K562 (cell line): ENCODE measurements around the gene GNAI1. TPM values are rescaled to one million over a fixed set of nuclear protein-coding genes. Genes with fewer than 3 reads are reported as not detected.

Experiments used
- ATAC-seq: fragments of 200-7000 bp; cut with Tn5 transposase; 3 replicates; pipeline ENCODE4 v1.9.1; 2020; ENCODE audit warnings: moderate library complexity
- BruUV-seq: library from RNA; stranded (reverse); fragments of 400-500 nt; replicated peaks from 2 replicates; lab custom pipeline; 2021; lab: Mats Ljungman, UMichigan
- CTCF ChIA-PET: fragments of 300-600 bp; formaldehyde crosslinking; extraction: SDS; loops from one replicate; lab custom pipeline; 2021; ENCODE audit warnings: low intra/inter-chr PET ratio; lab: Yijun Ruan, JAX
- POLR2A ChIA-PET: fragments of 300-600, 350-650 bp; sonication (Branson Sonifier 250); formaldehyde crosslinking; extraction: SDS; loops from one replicate; lab custom pipeline; 2021; ENCODE audit warnings: antibody characterized with exemption, inconsistent platforms; lab: Yijun Ruan, JAX
- DNase-seq, 4 experiments: peaks; one replicate each; pipeline versions ENCODE4 v3.0.0 to v3.0.0-alpha.2; 2011 to 2018; ENCODE audit warnings: low spot score in 3 of 4, mixed read lengths in 3 of 4; ENCODE audit errors: extremely low read depth in 1 of 4
- FAIRE-seq: peaks from 2 replicates; lab custom pipeline; 2011; peaks lifted over from hg19 to GRCh38; lab: Jason Lieb, UNC
- H2AFZ ChIP-seq: 2 replicates; pipeline ENCODE4 v1.6.0; 2011; ENCODE audit warnings: low read depth, low read length, control low read depth, inconsistent platforms
- H3K27ac ChIP-seq: fragments of 200-600 bp; 3 replicates; pipeline ENCODE4 v1.8.0; 2011; ENCODE audit warnings: low read depth, mild to moderate bottlenecking, control low read depth, inconsistent platforms, low read length, moderate library complexity, mixed read lengths; ENCODE audit errors: extremely low read depth
- H3K27me3 ChIP-seq, 2 experiments: fragments of 300-600 bp in 1 of 2; 2 replicates in 1 of 2; 3 replicates in 1 of 2; pipeline versions ENCODE4 v1.6.0 to v1.8.0; 2011; ENCODE audit warnings: inconsistent platforms in 2 of 2, low read length in 2 of 2, mild to moderate bottlenecking in 1 of 2, mixed read lengths in 1 of 2, moderate library complexity in 1 of 2; ENCODE audit not compliant: control insufficient read depth in 2 of 2, insufficient read depth in 2 of 2
- H3K36me3 ChIP-seq: fragments of 300-600 bp; 3 replicates; pipeline ENCODE4 v1.8.0; 2011; ENCODE audit warnings: mild to moderate bottlenecking, low read length, inconsistent platforms; ENCODE audit not compliant: control insufficient read depth, insufficient read depth
- H3K4me1 ChIP-seq, 2 experiments: fragments of 200-600 bp in 1 of 2; replicated peaks in 1 of 2; 2 replicates in 1 of 2; 3 replicates in 1 of 2; pipeline versions ENCODE4 v1.5.1 to v1.8.0; 2011; ENCODE audit warnings: inconsistent platforms in 2 of 2, low read length in 2 of 2, mild to moderate bottlenecking in 1 of 2, mixed read lengths in 1 of 2, moderate library complexity in 1 of 2; ENCODE audit not compliant: control insufficient read depth in 2 of 2, insufficient read depth in 2 of 2
- H3K4me2 ChIP-seq: 2 replicates; pipeline ENCODE4 v1.6.1; 2011; ENCODE audit warnings: low read length, control low read depth, inconsistent platforms, mixed read lengths; ENCODE audit not compliant: insufficient read depth
- H3K4me3 ChIP-seq: fragments of 200-600 bp; sonication (generic), shearing (Covaris generic); 2 replicates; pipeline ENCODE4 v1.5.1; 2016; ENCODE audit warnings: control low read depth, inconsistent platforms
- H3K79me2 ChIP-seq: fragments of 200-600 bp; 3 replicates; pipeline ENCODE4 v1.8.0; 2011; ENCODE audit warnings: low read length, inconsistent platforms; ENCODE audit not compliant: control insufficient read depth, insufficient read depth
- H3K9ac ChIP-seq, 2 experiments: 2 replicates each; pipeline versions ENCODE4 v1.6.0 to v1.6.1; 2011; ENCODE audit warnings: low read depth in 2 of 2, low read length in 2 of 2, control low read depth in 1 of 2, inconsistent platforms in 1 of 2, mild to moderate bottlenecking in 1 of 2, mixed read lengths in 1 of 2; ENCODE audit not compliant: insufficient read depth in 1 of 2
- H3K9me1 ChIP-seq: one replicate; pipeline ENCODE4 v1.6.0; 2011; ENCODE audit warnings: inconsistent platforms, mild to moderate bottlenecking, low read length, moderate library complexity; ENCODE audit not compliant: control insufficient read depth, insufficient read depth
- H3K9me3 ChIP-seq: replicated peaks from 2 replicates; pipeline ENCODE4 v1.5.1; 2011; ENCODE audit warnings: low read depth, low read length, inconsistent platforms; ENCODE audit not compliant: control insufficient read depth, insufficient read depth
- H4K20me1 ChIP-seq: replicated peaks from 2 replicates; pipeline ENCODE4 v1.6.1; 2011; ENCODE audit warnings: low read length, inconsistent platforms, mixed read lengths; ENCODE audit not compliant: control insufficient read depth, insufficient read depth
- E2F5 ChIP-seq: sonication (generic); formaldehyde crosslinking; IDR thresholded peaks from 2 replicates; pipeline ENCODE4 v1.8.0; 2022; ENCODE audit warnings: mild to moderate bottlenecking, missing genetic modification reagents
- FOSL1 ChIP-seq: fragments of 200-800 bp; sonication (Bioruptor generic); conservative IDR thresholded peaks from 2 replicates; pipeline ENCODE4 v1.6.1; 2016; ENCODE audit warnings: missing genetic modification characterization, missing compliant biosample characterization
- FUS ChIP-seq: fragments of 200-400 bp; formaldehyde crosslinking; optimal IDR thresholded peaks from 2 replicates; pipeline ENCODE3; 2017; ENCODE audit warnings: low read depth, low read length
- GTF2F1 ChIP-seq: IDR thresholded peaks from 2 replicates; pipeline ENCODE4 v1.6.1; 2011; ENCODE audit warnings: low read depth, low read length, improper control_type of control experiment
- RBM17 ChIP-seq: fragments of 200-400 bp; formaldehyde crosslinking; IDR thresholded peaks from 2 replicates; pipeline ENCODE4 v1.6.1; 2017; ENCODE audit warnings: low read depth, mild to moderate bottlenecking, low read length, borderline replicate concordance
- SMARCB1 ChIP-seq: IDR thresholded peaks from 2 replicates; pipeline ENCODE4 v1.6.1; 2011; ENCODE audit warnings: improper control_type of control experiment, low read depth; ENCODE audit not compliant: insufficient read length
- TRIM25 ChIP-seq: fragments of 450-650 bp; IDR thresholded peaks from 2 replicates; pipeline ENCODE4 v1.7.0; 2016; ENCODE audit warnings: borderline replicate concordance
- XRCC5 ChIP-seq: fragments of 200-400 bp; formaldehyde crosslinking; IDR thresholded peaks from 2 replicates; pipeline ENCODE4 v1.6.1; 2017; ENCODE audit warnings: low read depth, mild to moderate bottlenecking, low read length
- ZMIZ1 ChIP-seq, 2 experiments: fragments of 150-350 bp in 1 of 2; IDR thresholded peaks; 2 replicates each; pipeline ENCODE4 v1.6.1; 2012 to 2016; ENCODE audit warnings: low read depth in 2 of 2, low read length in 2 of 2, mild to moderate bottlenecking in 1 of 2, moderate library complexity in 1 of 2
- ZNF75A ChIP-seq: fragments of 450-650 bp; formaldehyde crosslinking; IDR thresholded peaks from 2 replicates; pipeline ENCODE4 v1.4.0; 2020; ENCODE audit warnings: mild to moderate bottlenecking
- WGBS: fragments of 100-300 bp; shearing (Covaris generic); methylation state at CpG from one replicate; pipeline ENCODE4 v1.1.6; 2016; ENCODE audit warnings: low coverage, mixed read lengths; ENCODE audit not compliant: insufficient coverage; ENCODE audit errors: missing lambda C conversion rate; 5-methylcytosine and 5-hydroxymethylcytosine counted together
- in situ Hi-C: fragments of 300-500 bp; cut with MboI; formaldehyde crosslinking; loops from 4 replicates; pipeline ENCODE4 v1.15.0; 2018; ENCODE audit warnings: inconsistent platforms, mixed read lengths
- intact Hi-C: fragments of 100-400 bp; cut with micrococcal nuclease; formaldehyde crosslinking; loops from 2 replicates; pipeline ENCODE4 v1.14.2; 2022
- polyA plus RNA-seq, 8 experiments: library from polyadenylated mRNA; depleted of rRNA in 4 of 8; stranded (reverse) in 5 of 8; unstranded in 3 of 8; fragments of >200 nt; fragmentation: Nextera tagmentation in 2 of 8; fragmentation: Illumina TruSeq in 1 of 8; extraction: Ambion mirVana in 2 of 8; extraction: Trizol in 1 of 8; gene quantifications; 2 replicates each; pipeline versions ENCODE4 v1.2.1 to v1.2.3, GENCODE V29; 2011 to 2014; ENCODE audit warnings: inconsistent platforms in 1 of 8, missing spikeins in 1 of 8
- total RNA-seq, 7 experiments: library from RNA; depleted of rRNA in 6 of 7; stranded (reverse); fragments of >200 nt in 6 of 7; fragmentation: Illumina TruSeq in 2 of 7; extraction: Trizol in 2 of 7; gene quantifications; 2 replicates each; pipeline versions ENCODE4 v1.2.1 to v1.2.3, GENCODE V29; 2011 to 2021; ENCODE audit warnings: low replicate concordance in 1 of 7
- TF ChIP-seq, protein P1 (sequence below): sonication (generic); formaldehyde crosslinking; IDR thresholded peaks from 2 replicates; pipeline ENCODE4 v1.8.0; 2023; ENCODE audit warnings: missing genetic modification reagents, mild to moderate bottlenecking, borderline replicate concordance

Gene GNAI1
- total and polyA plus RNA-seq, 9 of the 15 experiments (the other 6 are each of a cell fraction or from before 2014, with no cell fraction given), result 0.03 to 0.13 (median 0.08) TPM; not detected in 6

DNA sequence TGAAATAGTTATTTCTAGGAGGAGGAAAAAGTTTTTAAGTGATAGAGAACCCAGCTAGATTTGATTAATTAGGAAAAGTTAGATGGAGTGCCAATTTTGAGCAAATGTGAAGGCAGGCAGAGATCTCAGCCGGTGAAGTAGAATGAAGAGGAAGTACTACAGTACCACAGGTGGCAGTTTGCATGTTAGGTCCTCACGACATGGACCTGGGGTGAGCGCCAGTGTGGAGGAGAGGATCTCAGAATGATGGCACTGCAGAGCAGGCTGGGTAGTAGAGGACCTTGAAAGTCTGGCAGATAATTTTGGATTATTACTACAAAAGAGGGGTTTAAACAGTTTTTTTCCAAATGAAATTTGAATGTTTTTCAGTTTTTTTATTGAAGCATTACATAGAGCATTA lies 81.1 kb downstream of the GNAI1 start:
- intact Hi-C loops, result no loop called here
- in situ Hi-C loops, result no loop called here
- H4K20me1 ChIP-seq, result no peaks in the 10 kb centered on the region
- no peak overlapping the region for H3K4me2 ChIP-seq
- no peaks in the 10 kb centered on the region for H3K9me1 ChIP-seq
- H2AFZ ChIP-seq, result no peak overlapping the region
- H3K27me3 ChIP-seq, result no peaks in the 10 kb centered on the region
- H3K79me2 ChIP-seq, result no peaks in the 10 kb centered on the region
- CTCF ChIA-PET, result no interaction called here
- no peak overlapping the region for H3K27ac ChIP-seq
- WGBS, result 0% methylated on average over 3 of the region's 3 CpGs
- FAIRE-seq (no peak), DNase-seq (no peak), ATAC-seq (no peak)
- BruUV-seq, result no TSS peak
- no peak overlapping the region for H3K4me3 ChIP-seq
- H3K9ac ChIP-seq, result no peak overlapping the region
- H3K9me3 ChIP-seq, result no peaks in the 10 kb centered on the region; the same call in 1 of the 2 replicates
- H3K36me3 ChIP-seq, result no peaks in the 10 kb centered on the region
- POLR2A ChIA-PET, result no interaction called here
- H3K4me1 ChIP-seq, result no peaks in the 10 kb centered on the region
- no peak for TF ChIP-seq XRCC5
- TF ChIP-seq, protein P1, sequence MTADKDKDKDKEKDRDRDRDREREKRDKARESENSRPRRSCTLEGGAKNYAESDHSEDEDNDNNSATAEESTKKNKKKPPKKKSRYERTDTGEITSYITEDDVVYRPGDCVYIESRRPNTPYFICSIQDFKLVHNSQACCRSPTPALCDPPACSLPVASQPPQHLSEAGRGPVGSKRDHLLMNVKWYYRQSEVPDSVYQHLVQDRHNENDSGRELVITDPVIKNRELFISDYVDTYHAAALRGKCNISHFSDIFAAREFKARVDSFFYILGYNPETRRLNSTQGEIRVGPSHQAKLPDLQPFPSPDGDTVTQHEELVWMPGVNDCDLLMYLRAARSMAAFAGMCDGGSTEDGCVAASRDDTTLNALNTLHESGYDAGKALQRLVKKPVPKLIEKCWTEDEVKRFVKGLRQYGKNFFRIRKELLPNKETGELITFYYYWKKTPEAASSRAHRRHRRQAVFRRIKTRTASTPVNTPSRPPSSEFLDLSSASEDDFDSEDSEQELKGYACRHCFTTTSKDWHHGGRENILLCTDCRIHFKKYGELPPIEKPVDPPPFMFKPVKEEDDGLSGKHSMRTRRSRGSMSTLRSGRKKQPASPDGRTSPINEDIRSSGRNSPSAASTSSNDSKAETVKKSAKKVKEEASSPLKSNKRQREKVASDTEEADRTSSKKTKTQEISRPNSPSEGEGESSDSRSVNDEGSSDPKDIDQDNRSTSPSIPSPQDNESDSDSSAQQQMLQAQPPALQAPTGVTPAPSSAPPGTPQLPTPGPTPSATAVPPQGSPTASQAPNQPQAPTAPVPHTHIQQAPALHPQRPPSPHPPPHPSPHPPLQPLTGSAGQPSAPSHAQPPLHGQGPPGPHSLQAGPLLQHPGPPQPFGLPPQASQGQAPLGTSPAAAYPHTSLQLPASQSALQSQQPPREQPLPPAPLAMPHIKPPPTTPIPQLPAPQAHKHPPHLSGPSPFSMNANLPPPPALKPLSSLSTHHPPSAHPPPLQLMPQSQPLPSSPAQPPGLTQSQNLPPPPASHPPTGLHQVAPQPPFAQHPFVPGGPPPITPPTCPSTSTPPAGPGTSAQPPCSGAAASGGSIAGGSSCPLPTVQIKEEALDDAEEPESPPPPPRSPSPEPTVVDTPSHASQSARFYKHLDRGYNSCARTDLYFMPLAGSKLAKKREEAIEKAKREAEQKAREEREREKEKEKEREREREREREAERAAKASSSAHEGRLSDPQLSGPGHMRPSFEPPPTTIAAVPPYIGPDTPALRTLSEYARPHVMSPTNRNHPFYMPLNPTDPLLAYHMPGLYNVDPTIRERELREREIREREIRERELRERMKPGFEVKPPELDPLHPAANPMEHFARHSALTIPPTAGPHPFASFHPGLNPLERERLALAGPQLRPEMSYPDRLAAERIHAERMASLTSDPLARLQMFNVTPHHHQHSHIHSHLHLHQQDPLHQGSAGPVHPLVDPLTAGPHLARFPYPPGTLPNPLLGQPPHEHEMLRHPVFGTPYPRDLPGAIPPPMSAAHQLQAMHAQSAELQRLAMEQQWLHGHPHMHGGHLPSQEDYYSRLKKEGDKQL (CRISPR knock-in tag), result no peak
- TF ChIP-seq ZNF75A (CRISPR knock-in tag), result no peak
- TF ChIP-seq GTF2F1, result no peak
- TF ChIP-seq SMARCB1, result no peak
- TF ChIP-seq E2F5 (CRISPR knock-in tag), result no peak
- TF ChIP-seq RBM17, result no peak
- no peak for TF ChIP-seq FUS
- no peak for TF ChIP-seq FOSL1 (tag)
- no peak for TF ChIP-seq ZMIZ1 (IDR thresholded peaks at IDR 0.05; ENCODE audit: low read depth in 2 of 2, low read length in 2 of 2)
- TF ChIP-seq TRIM25, result no peak
